CD1c-positive myeloid dendritic cell (primary cell): Measurements from ENCODE around the gene TMEM38A.

Experiments
- DNase-seq: peaks from one replicate; pipeline ENCODE4 v3.0.0-alpha.2; 2016; ENCODE audit errors: extremely low spot score

Gene TMEM38A, protein sequence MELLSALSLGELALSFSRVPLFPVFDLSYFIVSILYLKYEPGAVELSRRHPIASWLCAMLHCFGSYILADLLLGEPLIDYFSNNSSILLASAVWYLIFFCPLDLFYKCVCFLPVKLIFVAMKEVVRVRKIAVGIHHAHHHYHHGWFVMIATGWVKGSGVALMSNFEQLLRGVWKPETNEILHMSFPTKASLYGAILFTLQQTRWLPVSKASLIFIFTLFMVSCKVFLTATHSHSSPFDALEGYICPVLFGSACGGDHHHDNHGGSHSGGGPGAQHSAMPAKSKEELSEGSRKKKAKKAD

GRCh38 chr19:16660763-16661479, at the start of gene TMEM38A:
TSS of gene TMEM38A (plus strand) at chr19:16661139. CDS start at chr19:16661218, 79 bp downstream.
- peak; percentile 43 for DNase-seq

- peak; percentile 47 for DNase-seq
Observed at GRCh38 chr19:16612636-16613035, 48.3 kb upstream of the TMEM38A start.

- DNase-seq: no peak
Observed at GRCh38 chr19:16613841-16614240, 47.1 kb upstream of the TMEM38A start.

DNA sequence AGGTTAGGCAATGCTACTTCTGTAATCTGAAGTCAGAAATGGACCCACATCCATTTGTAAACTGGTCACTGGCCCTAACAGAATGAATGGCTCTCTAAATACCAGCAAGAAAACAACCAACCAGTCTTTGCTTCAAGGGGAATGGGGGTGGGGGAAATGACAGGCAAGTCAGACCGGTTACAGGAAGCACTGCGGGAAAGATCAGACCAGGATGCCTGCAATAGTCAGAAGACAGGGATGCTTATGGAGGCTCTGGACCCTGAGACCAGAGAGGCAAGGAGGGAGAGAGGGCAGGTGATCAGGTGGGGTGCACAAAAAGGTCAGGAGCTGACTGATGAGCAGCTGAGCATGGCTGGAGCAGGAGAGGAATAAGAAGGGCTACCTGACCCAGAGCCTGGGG, 46.0 kb upstream of the TMEM38A start:
- DNase-seq: no peak

GRCh38 chr19:16615808-16616207, 45.1 kb upstream of the TMEM38A start:
- DNase-seq: peak; percentile 41

DNA sequence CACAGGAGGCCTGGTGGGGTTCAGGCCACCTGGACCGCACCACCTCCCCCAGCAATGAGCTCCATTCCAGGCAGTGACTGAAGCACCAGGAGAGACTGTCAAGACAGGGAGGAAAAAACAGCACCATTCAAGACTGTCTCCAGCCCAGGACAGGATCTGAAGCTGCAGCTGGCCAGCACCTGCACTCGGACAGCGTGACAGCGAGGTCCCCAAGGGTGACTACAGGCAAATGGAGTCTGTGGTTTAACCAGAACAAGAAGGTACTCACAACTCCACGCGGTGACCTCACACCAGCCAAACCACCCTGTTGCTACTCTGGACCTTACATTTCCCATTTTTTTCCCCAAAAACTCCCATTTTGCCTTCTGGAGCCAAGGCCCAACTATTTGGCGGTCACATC, 42.7 kb upstream of the TMEM38A start:
- DNase-seq: no peak

DNA sequence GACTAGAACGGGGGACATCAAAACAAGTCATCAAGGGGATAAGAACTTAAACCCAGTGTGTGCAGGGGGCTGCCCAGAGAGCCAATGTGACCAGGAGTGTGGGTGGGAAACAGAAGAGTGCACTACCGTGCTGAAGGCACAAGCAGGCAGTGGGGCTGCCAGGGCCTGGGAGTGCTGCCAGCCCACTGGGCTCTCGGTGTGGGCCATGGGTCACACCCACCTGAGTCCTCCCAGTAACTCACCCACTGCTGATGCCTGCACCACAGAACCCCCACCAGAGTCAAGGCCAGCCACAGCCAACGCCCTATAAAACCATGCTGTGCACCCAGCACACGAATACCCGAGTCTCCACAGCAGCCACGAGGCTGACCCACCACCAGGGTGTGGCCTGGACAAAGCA, 41.5 kb upstream of the TMEM38A start:
- no peak for DNase-seq

- DNase-seq: no peak
Observed at GRCh38 chr19:16620018-16620417, 40.9 kb upstream of the TMEM38A start.

DNA sequence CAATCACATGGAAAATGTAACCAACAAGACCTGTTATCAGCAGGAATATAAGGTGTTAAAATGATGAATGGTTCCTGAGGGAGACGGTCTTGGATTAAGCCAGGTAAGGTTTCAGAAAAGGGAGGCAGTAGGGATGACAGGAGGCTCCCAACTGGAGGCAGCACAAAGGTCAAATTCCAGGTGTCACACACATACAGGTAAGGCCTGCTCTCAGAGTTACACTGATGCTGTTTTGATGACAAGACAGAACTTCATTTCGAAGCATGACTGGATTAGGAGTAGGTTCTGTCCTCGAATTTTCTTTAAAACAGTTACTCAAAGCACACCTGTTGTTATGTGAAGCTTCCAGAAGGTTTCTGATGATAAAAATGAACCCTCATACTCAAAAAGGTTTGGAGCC, 40.4 kb upstream of the TMEM38A start:
- DNase-seq: no peak

- no peak for DNase-seq
Observed at GRCh38 chr19:16621165-16621800, 39.7 kb upstream of the TMEM38A start.

- DNase-seq: no peak
Observed at GRCh38 chr19:16623066-16623465, 37.9 kb upstream of the TMEM38A start.

- DNase-seq: no peak
Observed at GRCh38 chr19:16623576-16623975, 37.4 kb upstream of the TMEM38A start.

DNA sequence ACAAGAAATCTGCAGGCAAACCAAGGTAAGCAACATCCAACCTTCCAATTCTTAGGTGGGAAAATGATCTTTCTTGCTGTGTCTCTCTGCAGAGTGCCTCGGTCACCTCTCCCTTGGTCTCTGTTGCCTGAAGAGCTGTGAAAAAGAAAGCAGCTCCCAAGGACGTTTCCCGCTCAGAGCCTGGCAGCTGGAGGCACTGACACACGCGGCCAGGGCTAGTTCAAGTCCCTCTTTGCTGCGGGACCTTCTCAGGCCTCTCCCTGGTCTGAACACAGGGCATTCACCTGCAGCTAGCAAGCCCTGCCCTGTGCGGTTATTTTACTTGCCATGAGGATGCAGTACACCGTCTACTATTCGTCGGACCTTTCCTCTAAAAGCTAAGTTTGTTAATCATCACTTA, 36.7 kb upstream of the TMEM38A start:
- no peak for DNase-seq

GRCh38 chr19:16625163-16625958, 35.6 kb upstream of the TMEM38A start:
- DNase-seq: no peak

DNA sequence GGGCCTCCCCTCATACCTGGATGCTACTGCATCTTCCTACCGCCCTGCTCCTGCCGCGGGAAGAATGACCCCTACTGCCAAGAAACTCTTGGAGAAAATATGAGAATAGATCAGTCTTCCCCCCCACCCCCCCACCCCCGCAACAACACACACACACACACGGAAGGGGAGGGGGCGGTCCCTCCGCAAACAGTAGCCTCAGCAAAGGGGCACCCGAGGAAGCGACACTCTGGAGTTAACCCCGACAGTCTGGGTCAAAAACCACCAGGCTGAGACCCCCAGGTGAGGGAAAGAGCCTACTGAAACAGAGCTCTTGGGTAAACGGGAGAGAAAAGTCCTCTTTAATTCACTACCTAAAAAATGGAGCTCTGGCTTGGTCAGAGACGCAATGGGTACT, 34.1 kb upstream of the TMEM38A start:
- no peak for DNase-seq

DNA sequence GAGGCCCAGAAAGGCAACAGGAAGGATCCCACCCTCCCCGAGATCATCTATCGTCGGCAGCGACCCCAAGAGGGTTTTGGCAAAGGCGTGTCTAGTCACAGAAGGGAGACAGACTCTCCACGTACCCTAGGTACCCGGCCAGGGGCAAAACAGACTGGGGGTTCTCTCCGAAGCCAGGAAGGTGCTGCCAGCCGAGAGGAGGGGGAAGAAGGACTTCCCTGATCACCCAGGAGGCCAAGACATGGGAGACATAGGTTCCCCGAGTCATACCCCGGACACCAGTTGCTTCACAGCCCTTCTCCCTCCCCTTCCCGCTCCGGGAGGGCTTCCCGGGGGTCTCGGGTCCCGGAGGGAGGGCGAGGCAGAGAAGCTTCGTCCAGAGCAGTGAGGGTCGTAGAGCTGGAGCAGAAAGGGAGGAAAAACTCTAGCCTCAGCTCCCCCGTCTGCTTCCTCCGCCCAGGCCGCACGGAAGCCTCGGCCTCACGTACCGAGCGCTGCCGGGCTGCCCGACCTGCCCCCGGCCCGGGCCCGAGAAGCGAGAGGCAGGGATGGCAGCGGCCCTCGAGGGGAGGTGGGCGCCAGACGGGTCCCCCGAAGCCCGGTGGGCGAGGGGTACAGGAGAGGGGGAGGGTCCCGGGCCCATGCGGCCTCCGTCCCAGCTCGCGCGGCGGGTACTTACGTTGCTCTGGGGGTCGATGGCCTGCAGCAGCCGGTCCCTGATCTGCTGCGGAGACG, 33.6 kb upstream of the TMEM38A start:
- peak; percentile 15 for DNase-seq

GRCh38 chr19:16627928-16628182, 33.1 kb upstream of the TMEM38A start:
- no peak for DNase-seq

- peak; percentile 99 for DNase-seq
Observed at GRCh38 chr19:16628183-16628983, 32.6 kb upstream of the TMEM38A start, which contains the start of gene MED26. TSS of gene MED26 (minus strand) at chr19:16628204. CDS start at chr19:16627943, 261 bp downstream.

- DNase-seq: peak; percentile 16
Observed at GRCh38 chr19:16628984-16629691, 31.8 kb upstream of the TMEM38A start.

- no peak for DNase-seq
Observed at GRCh38 chr19:16631465-16631864, 29.5 kb upstream of the TMEM38A start.
